GM19467 (cell line): ENCODE results near the gene IP6K3.

Experiments used
- ATAC-seq: cut with Tn5 transposase; IDR thresholded peaks from one replicate; pipeline ENCODE4 v1.9.1; 2021; ENCODE audit warnings: mild to moderate bottlenecking, moderate library complexity; ENCODE audit not compliant: unreplicated experiment

IP6K3 gene

DNA sequence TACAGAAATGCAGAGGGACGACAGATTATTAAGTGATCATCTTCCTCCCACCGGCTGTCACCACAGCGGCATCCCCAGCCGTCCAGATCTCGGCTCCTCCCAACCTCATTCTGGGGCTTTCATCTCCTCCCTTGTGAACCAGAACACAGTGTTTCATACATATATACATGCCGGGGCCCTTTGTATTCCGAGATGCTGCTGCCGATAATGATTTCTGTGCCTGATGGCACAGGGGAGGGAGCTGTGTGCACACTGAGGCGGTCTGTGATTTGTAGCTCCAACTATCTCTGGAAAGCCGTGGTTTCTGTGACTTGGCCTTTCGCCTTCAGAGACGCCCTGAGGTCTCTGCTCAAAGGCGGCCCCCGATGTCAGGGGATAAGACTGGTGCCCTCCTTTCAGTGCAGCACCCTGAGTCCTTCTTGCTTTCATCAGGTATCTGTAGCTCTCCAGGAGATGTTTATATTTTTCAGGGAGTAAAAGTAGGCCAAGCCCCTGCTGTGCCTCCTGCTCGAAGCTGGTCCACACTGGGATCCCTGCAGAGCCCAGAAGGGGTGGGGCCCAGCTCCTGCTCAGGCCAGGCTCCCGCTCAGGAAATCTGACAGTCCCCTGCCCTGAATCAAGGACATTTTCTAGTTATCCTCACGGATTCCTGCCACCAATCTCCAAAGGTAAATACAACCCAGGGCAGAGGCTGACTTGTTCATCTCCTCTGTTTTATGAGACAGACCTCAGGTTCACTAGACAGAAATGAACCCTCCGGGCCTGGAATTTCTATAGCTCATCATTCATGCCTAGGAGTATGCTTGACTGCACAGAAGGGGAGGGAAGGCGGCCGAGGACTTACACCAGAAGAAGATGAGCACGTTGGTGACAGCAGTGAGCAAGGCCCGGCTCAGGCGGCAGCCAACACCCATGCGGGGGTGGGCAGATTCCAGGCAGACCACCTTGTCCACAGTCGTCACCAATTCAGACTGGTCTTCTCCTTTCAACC is 31.0 kb upstream of the IP6K3 start:
- no peak for ATAC-seq

DNA sequence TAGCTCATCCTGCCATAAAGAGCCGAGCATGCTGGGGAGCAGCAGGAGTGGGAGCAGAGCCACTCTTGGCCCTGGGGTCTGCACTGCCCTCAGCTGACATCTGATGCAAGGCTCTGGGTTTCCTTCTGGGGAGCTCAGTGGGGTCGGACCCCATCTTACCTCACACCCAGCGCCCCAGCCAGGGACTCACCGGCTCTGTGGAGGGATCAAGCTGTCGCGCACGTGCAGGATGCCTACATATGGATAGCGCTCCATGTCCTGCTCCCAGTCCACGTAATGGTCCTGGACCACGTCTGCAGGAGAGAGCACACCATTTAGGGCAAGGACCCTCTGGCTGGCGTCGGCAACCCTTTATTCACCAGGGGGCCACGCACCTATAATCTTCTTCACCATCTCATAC is 30.1 kb upstream of the IP6K3 start:
- no peak for ATAC-seq

DNA sequence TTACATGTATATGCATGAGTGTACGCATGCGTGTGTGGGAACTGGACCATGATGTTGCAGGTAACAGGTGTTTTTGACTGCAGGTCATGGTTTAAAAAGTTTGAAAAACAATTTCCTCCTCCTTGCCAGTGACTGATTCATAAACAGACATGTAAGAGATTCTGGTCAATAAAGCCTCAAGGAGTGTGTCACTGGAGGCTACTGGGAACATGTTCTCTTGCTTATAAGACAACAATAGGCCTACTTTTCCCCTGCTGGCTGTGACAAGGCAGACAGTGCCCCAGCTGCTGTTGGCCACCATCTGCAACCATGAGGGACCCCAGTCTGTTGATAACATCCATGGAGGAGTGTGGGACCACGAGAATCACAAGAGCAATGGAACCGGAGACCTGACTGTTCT is 29.5 kb upstream of the IP6K3 start:
- ATAC-seq: no peak

DNA sequence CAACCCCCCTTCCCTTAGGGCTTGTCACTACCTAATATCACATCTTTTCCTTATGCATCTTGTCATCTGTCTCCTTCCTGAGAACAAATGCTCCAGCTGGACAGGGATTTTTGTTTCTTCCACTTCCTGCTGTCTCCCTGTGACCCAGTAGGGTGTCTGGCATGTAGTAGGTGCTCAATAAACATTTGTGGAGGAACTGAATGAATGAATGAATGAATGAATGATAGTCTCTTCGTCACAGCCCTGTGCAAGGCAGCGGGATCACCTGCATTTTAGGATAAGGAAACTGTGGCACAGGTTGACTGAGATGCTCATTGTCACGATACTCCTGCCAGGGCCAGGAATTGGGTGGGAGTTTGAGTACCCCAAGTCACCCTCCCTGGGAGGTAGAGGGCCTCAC is 28.1 kb upstream of the IP6K3 start:
- no peak for ATAC-seq

DNA sequence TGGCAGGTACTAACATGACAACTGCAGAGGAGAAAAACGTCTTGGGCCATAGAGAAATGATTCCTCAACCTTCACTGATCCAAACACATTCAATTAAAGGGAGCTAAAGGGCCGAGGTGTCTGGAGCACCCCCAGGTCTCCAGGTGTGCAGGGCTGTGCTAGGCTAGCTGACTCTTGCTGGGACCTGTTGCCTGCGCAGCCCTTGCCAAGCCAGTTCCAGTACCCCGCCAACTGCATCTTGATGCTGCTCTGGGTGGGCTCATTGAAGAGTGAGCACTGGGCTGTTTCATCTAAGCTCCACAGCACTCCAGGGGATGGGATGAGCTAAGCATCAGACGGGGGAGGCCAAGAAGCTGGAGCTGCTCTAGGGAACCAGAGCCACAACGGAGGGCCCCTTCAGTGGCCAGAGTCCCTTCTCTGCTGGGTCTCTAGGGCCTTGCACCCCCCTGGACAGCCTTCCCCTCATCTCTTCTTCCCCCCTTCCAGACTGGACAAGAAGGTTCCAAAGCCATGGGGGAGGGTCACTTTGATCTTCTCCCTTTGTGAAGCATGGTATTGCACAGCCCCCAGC is 26.3 kb upstream of the IP6K3 start:
- no peak for ATAC-seq

DNA sequence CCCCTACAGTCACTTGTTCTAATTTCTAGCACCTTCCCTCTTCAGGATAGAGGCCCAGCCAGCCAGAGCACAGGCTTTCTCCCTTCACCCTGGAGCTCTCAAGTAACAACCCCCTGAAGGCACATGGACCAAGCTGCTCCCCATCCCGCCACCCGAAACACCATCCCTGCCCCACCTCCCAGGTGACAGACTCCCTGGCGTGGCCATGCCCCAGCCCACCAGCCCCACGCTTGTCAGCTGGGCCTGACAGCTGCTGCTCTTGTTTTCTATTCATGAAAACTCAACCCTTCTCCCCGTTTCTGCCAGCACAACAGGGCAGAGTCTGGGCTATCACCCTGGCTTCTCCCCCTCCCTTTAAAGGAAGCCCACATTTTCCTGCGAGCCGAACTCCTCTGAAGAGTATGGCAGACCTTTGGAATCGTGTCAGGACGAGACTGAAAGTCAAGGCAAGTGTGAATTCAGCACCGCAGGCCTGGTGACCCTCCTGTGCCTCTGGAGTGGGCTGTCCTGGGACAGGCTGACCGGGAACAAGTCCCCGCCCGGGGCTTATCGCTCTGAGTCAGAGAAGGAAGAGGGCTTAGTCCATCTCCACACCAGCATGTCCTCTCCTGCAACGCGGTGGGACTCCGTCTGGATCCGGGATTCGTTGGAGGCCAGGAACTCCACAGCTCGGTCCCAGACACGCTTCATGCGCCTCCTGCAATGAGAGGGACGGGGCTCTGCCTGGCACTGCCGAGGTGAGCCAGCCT is 25.6 kb upstream of the IP6K3 start:
- ATAC-seq: no peak

DNA sequence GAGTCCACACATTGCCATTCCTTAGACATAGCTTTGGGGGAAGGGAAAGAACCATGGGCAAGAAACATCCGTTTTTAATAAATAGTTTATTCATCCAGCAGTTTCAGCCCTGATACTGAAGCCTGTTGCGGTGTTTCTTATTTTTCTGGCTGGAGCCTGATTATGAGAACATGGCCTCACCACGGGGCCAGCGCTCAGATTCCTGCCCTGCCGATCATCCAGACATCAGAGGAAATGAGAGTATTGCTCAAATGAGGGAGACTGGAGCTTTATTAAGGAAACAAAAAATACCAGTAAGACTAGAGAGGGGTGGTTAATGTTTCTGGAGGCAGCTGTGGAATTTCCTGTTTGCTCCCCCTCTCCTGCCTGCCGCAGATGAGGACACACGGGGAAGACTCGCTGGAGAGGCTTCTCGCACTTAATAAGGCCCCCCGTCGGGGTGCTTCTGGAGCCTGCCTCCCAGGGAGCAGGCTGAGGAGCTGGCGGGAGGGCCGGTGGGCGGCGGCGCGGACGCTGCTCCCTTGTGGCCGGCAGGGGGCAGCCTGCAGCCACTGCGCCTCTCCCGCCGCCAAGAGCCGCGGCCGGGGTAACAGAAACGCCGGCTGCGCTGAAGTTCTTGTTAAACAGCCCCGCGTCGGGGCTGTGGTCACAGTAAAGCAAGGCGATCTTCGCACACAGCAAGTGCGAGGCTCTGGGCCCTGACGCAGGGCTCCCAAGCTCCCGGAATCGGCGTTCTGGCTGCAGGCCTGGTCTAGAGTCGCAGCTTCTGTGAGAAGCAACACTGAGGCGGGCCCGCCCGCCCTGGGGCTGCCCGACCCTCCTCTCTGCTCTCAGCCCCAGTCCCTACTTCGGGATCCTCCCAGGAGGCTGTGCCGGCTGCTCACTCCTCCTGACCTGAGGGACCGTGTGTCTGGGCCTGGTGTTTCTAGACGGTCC is 24.7 kb upstream of the IP6K3 start:
- no peak for ATAC-seq

DNA sequence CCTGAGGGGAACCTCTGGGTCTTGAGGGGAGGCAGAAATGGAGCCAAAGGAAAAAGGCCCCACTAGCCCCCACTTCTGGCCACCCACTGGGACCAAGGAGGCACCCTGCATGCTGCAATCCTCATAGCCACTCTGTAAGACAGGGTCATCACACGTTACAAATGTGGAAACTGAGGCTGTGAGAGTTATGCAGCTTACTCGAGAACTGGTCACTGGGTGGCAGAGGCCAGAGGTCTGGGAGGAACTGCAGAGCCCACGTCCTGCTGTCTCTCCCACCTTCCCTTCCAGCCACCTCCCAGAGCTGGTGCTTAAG is 24.1 kb upstream of the IP6K3 start:
- no peak for ATAC-seq

DNA sequence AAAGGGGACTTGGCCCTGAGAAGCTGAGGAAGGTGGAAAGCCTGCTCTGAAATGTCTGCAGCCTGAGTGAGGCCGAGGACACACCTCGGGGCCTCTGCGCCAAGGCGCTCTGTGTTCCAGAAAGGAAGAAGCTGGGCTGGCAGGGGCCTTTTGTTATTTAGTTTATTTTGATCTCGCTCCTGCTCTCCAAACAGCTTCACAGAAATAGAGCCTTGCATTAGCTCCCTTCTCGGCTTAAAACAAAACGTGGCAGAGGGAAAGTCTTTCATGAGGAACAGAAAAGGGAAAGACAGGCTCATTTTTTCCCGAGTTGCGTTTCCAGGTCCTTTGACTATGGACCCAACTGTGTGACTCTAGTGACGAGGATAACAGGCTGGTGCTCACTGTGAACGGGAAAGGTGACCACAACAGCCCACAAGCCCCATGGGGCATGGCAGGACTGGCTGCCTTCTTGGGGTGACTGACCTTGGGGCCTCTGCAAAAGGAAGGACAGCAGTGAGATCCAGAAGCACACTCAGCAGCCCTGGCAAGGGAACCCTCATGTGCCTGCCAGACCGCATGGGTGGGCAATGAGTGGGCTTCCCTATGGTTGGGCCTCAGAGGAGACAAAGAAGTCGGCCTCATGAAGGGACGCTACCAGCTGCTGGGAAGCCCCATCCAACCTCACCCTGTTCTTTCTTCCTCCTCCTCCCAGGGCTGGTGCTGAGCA is 23.6 kb upstream of the IP6K3 start:
- no peak for ATAC-seq

DNA sequence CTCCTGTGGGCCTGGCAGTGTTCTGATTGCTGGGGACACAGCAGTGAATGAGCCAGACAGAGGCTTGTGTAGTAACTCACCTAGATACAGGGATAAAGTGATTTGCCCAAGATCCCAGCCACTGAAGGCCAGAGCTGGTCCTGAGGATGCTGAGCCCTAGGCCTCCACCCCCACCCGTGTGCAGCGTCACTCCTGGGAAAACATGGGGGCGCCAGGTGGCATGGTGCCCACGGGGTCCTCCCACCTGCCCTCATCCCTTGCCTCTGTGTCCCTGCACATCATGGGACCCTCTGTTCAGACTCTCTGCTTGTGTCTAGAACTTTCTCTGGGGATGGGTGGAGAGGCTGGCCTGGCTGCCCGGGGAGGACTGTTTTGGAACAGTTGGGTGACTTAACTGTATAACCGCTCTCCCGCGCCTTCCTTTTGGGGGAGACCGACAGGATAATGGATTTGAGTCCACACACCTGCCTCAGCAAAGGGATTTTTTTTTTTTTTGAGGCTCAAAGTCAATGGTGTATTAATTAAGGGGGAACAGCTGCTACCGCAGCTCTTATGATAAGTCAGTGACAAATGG is 22.6 kb upstream of the IP6K3 start:
- no peak for ATAC-seq

DNA sequence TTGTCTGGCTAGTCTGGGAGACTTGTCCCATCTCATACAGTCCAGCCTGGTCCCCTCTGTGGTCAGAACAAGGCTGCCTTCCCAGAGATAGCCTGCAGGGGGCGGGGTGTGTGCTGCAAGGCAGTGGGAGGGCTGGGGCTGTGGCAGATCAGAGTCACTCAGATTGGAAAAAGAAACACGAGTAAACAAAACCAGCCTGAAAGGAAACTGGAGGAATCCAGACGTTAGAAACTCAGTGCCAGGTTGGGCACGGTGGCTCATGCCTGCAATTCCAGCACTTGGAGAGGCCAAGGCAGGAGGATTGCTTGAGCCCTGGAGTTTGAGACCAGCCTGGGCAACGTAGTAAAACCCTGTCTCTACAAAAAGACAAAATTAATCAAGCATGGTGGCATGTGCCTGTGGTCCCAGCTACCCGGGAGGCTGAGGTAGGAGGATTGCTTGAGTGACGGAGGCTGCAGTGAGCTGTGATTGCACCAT is 22.0 kb upstream of the IP6K3 start:
- ATAC-seq: no peak

DNA sequence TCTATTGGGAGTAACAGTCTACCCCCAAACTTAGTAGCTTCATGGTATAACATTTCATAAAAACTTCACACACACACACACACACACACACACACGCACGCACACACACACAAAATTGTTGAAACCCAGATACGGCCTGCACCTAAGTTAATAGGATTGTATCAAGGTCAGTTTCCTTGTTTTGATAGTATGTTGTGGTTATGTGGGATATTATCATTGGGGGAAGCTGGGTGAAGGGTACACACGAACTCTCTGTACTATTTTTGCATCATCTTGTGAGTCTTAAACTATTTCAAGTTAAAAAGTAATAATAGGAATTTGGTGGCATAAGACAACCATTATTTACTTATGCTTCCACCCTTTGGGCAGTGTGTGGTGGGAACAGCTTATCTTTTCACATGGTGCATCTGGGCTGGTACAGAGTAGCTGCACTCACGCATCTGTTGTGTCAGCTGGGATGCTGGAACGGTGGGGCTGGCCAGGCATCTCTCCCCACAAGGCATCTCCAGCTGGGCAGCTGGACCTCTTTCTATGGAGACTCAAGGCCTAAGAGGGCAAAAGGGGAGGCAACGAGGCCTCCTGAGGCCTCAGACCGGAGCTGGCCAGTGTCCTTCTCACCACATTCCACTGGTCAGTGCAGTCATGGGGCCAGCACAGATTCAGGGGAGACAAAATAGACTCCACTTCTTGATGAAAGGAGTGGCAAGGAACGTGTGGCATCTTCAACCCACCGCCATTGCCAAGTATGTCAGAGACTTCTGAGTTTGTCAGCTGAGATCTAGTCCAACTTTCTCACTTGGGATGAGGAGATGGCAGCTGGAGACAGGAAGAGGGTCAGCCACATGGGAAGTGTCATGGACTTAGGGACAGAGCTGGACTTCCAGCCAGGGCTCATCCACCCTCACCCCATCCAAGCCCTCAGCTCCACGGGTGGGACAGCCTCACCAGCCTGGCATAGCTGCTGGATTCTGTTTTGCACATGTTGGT is 20.5 kb upstream of the IP6K3 start:
- ATAC-seq: no peak

DNA sequence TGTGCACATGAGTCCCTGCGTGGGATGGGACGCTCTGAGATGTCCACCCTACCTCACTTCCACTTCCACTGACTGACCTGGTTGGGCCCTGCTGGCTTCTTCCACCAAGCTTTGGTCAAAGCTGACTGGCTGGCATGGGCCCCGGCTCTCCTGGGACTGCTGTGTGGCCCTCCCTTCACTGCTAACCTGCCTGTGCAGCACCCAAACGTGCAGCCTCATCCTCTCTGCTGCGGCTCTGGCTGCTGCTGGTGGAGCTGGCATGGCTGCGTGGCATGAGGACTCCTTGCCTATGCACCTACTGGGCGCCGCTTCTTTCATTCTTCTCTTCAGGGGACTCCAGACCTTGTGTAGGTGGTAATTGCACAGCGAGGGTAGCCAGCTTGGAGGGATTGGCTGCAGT is 18.7 kb upstream of the IP6K3 start:
- ATAC-seq: no peak

DNA sequence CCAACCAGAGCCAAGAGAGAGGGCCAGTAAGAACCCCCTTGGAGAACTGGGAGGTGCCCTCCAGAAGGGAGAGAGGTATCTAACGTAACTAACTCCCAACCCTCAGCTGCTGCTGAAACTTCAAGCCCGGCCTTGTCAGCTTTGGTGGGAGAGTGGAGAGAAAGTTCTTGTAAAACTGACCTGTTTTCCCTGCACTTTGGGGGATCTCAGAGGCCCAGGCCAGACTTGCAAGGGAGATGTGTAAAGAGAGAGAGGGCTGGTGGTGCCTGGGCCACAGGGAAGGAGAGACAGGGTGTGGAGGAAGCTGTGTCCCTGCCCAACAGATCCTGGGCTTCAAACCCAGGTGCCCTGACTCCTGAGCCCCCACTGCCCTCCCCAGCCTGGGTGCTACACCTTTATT is 17.3 kb upstream of the IP6K3 start:
- no peak for ATAC-seq

DNA sequence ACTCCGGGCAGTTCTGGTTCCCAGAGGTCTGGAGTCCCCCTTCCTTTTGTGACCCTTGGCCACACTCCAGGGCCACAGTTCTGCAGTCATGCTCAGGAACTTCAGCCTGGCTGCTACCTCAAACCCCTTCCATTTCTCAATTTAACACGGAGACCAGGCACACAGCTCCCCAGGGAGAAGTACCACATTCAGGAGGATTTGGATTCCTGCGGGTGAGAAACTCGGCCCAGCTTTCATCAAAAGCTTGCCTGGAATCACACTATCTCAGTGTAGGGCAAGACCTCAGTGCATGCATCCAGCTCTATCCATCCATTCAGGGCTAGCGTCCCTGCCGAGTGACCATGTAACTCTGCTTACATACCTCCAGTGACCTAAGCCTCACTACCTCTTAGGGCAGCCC is 16.8 kb upstream of the IP6K3 start:
- no peak for ATAC-seq

DNA sequence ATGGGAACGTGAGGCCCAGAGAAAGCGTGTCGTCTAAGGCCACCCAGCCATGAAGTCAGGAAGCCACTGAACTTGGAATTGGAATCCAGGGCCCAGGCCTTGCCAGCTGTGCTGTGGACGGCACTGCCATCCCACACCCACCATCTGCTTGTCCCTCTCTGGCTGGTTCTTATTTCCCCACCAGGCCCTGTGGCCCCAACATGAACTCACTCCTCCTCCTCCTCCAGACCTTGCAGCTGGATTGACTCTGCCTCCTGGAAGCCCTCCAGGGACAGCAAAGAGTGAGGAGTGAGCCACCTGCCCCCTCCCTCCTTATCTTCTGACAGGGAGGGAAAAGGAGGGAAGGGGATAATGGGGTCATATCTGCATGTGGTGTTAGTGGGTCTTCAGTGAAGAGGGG is 16.0 kb upstream of the IP6K3 start:
- no peak for ATAC-seq

DNA sequence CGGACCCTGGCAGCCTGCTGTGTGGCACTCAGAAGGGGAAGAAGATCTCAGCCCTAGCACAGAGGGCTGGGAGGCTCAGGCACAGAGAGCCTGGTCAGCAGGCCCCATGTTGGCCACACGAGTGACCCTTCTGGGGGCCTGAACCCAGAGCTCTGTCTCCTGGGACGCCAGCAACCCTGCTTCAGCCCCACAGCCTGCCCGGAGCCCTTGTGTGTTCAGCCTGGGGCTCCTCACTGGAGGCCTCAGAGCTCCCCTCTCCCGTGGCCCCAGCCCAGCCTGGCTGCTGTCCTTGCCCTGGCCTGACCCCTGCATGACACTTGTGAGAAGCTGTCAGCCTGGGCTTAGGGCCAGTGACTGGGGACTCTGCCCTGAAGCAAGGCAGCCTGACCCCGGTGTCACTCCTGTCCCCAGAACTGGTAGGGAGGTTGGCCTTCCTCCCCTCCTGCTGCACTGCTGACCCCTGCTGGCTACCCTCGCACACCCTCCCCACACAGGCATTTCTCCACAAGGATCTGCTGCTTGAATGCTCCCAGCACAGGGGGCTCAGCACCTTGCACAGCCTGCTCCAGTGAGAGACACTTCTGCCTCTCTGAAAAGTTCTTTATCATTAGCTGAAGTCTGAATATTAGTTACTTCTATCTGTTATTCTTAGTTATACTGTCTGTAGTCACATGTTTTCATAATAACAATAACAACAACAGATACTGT is 15.4 kb upstream of the IP6K3 start:
- no peak for ATAC-seq

DNA sequence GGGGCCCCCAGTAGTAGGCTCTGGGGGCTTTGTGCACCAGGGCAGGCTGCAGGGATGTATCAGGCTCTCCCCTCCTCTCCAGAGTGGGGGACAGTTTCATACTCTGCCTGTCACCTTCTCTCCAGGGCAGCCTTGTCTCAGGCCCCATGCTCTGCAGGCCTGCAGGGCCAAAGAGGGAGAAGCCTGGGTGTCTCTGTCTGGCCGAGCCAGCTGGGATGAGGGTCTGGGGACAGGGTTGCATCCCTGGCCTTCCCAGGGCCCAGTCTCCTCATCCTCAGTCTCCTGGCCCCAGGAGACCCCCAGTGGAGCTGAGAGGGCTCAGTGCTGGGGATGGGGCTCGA is 14.8 kb upstream of the IP6K3 start:
- no peak for ATAC-seq
